T follicular helper cell (primary cell): ENCODE results near the gene RAPGEF5.
"Not testable (repeated sequence)": the region's sequence is repeated elsewhere in the genome, so short reads cannot be mapped to it uniquely, and the experiment has no call there.

ENCODE experiments used
- DNase-seq: peaks from one replicate; pipeline ENCODE4 v3.0.0-alpha.2; 2020; ENCODE audit warnings: low read depth

RAPGEF5 gene

GRCh38 chr7:22082886-22083703 is 273.9 kb downstream of the RAPGEF5 start:
- peak; percentile 63 for DNase-seq

GRCh38 chr7:22082553-22082885 is 274.4 kb downstream of the RAPGEF5 start:
- no peak for DNase-seq

- not testable (repeated sequence) for DNase-seq
These were observed 276.7 kb downstream of the RAPGEF5 start for GRCh38 chr7:22080219-22080618.

DNA sequence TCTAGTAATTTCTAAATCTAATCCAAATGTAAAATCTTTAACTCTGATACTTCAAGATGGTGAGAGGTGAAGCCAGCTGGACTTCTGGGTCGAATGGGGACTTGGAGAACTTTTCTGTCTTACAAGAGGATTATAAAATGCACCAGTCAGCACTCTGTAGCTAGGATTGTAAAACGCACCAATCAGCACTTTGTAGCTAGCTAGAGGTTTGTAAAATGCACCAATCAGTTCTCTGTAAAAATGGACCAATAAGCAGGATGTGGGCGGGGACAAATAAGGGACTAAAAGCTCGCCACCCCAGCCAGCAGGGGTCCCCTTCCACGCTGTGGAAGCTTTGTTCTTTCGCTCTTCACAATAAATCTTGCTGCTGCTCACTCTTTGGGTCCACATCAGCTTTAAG is 278.1 kb downstream of the RAPGEF5 start:
- DNase-seq: not testable (repeated sequence)

DNA sequence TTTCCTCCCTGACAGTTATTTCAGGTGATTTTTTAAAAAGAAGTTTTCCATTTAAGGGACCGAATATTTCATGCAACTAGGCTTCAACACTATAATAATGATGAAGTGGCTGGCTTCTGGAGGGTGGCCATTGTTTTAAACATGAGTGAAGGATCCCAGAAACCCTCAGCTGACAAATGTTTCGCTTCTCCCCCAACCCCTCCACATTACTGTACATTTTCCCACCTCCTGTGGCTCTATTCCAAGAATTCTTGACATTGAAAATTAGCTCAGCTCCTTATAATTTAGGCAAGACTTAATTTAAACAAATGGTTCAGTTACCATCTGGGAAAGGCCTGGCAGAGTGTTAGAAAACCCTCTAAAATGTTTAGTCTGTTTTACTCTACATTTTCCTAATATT is 281.4 kb downstream of the RAPGEF5 start:
- no peak for DNase-seq

GRCh38 chr7:22074897-22075296 is 282.1 kb downstream of the RAPGEF5 start:
- DNase-seq: no peak
